ENCODE measurements around the gene RGS12. TPM values are rescaled to one million over a fixed set of nuclear protein-coding genes. Genes with fewer than 3 reads are reported as not detected.

The RGS12 gene
- total RNA-seq, 1 experiment from 2014 or later = 19.7 TPM

GRCh38 chr4:3250438-3250955 lies 42.3 kb upstream of the RGS12 start:
- Histone ChIP-seq H3K4me3 (ENCODE audit: insufficient read depth, low read depth, low read length) (no peak overlapping the region), H3K27me3 (ENCODE audit: control insufficient read depth, insufficient read depth, low read length) (no peaks in the 10 kb centered on the region), H3K36me3 (replicated peaks; ENCODE audit: control insufficient read depth, insufficient read depth, low read length) (no peaks in the 10 kb centered on the region)
- DNase-seq = peak; percentile 95

GRCh38 chr4:3250956-3251690 lies 41.7 kb upstream of the RGS12 start:
- no peaks in the 10 kb centered on the region for H3K36me3 ChIP-seq (replicated peaks; ENCODE audit: control insufficient read depth, insufficient read depth, low read length)
- H3K27me3 ChIP-seq (ENCODE audit: control insufficient read depth, insufficient read depth, low read length) = no peaks in the 10 kb centered on the region
- no peak for DNase-seq
- H3K4me3 ChIP-seq (ENCODE audit: insufficient read depth, low read depth, low read length) = no peak overlapping the region

- DNase-seq = no peak
- no peak overlapping the region for H3K4me3 ChIP-seq (ENCODE audit: insufficient read depth, low read depth, low read length)
- no peaks in the 10 kb centered on the region for H3K27me3 ChIP-seq (ENCODE audit: control insufficient read depth, insufficient read depth, low read length)
- H3K36me3 ChIP-seq (replicated peaks; ENCODE audit: control insufficient read depth, insufficient read depth, low read length) = no peaks in the 10 kb centered on the region
Observed at GRCh38 chr4:3251691-3252479, 40.9 kb upstream of the RGS12 start.

- Histone ChIP-seq H3K27me3 (ENCODE audit: control insufficient read depth, insufficient read depth, low read length) (no peaks in the 10 kb centered on the region), H3K36me3 (replicated peaks; ENCODE audit: control insufficient read depth, insufficient read depth, low read length) (no peaks in the 10 kb centered on the region), H3K4me3 (ENCODE audit: insufficient read depth, low read depth, low read length) (no peak overlapping the region)
- DNase-seq = no peak
Observed at GRCh38 chr4:3252480-3252828, 40.4 kb upstream of the RGS12 start.

- Histone ChIP-seq H3K36me3 (replicated peaks; ENCODE audit: control insufficient read depth, insufficient read depth, low read length) (no peaks in the 10 kb centered on the region), H3K4me3 (ENCODE audit: insufficient read depth, low read depth, low read length) (no peak overlapping the region), H3K27me3 (ENCODE audit: control insufficient read depth, insufficient read depth, low read length) (no peaks in the 10 kb centered on the region)
- DNase-seq = no peak
Observed at GRCh38 chr4:3252831-3253641, 39.8 kb upstream of the RGS12 start.

GRCh38 chr4:3253808-3254207 lies 39.0 kb upstream of the RGS12 start:
- no peak overlapping the region for H3K4me3 ChIP-seq (ENCODE audit: insufficient read depth, low read depth, low read length)
- H3K27me3 ChIP-seq (ENCODE audit: control insufficient read depth, insufficient read depth, low read length) = no peaks in the 10 kb centered on the region
- H3K36me3 ChIP-seq (replicated peaks; ENCODE audit: control insufficient read depth, insufficient read depth, low read length) = no peaks in the 10 kb centered on the region
- peak; percentile 60 for DNase-seq

- no peaks in the 10 kb centered on the region for H3K36me3 ChIP-seq (replicated peaks; ENCODE audit: control insufficient read depth, insufficient read depth, low read length)
- H3K27me3 ChIP-seq (ENCODE audit: control insufficient read depth, insufficient read depth, low read length) = no peaks in the 10 kb centered on the region
- DNase-seq = peak; percentile 51
Observed at GRCh38 chr4:3254302-3255131, 38.3 kb upstream of the RGS12 start.

GRCh38 chr4:3255611-3256186 lies 37.1 kb upstream of the RGS12 start:
- peak; percentile 59 for DNase-seq
- Histone ChIP-seq H3K4me3 (ENCODE audit: insufficient read depth, low read depth, low read length) (no peak overlapping the region), H3K27me3 (ENCODE audit: control insufficient read depth, insufficient read depth, low read length) (no peaks in the 10 kb centered on the region), H3K36me3 (replicated peaks; ENCODE audit: control insufficient read depth, insufficient read depth, low read length) (no peaks in the 10 kb centered on the region)

More at GRCh38 chr4:3254302-3255131, 38.3 kb upstream of the RGS12 start:
- no peak overlapping the region for H3K4me3 ChIP-seq (ENCODE audit: insufficient read depth, low read depth, low read length)

- Histone ChIP-seq H3K36me3 (replicated peaks; ENCODE audit: control insufficient read depth, insufficient read depth, low read length) (no peaks in the 10 kb centered on the region), H3K27me3 (ENCODE audit: control insufficient read depth, insufficient read depth, low read length) (no peaks in the 10 kb centered on the region), H3K4me3 (ENCODE audit: insufficient read depth, low read depth, low read length) (no peak overlapping the region)
- peak; percentile 44 for DNase-seq
Observed at GRCh38 chr4:3256230-3257102, 36.4 kb upstream of the RGS12 start.

GRCh38 chr4:3257103-3257555 lies 35.7 kb upstream of the RGS12 start:
- DNase-seq = no peak
- Histone ChIP-seq H3K4me3 (ENCODE audit: insufficient read depth, low read depth, low read length) (no peak overlapping the region), H3K36me3 (replicated peaks; ENCODE audit: control insufficient read depth, insufficient read depth, low read length) (no peaks in the 10 kb centered on the region)

GRCh38 chr4:3257556-3258482 lies 35.0 kb upstream of the RGS12 start:
- H3K27me3 ChIP-seq (ENCODE audit: control insufficient read depth, insufficient read depth, low read length) = no peaks in the 10 kb centered on the region
- no peaks in the 10 kb centered on the region for H3K36me3 ChIP-seq (replicated peaks; ENCODE audit: control insufficient read depth, insufficient read depth, low read length)
- DNase-seq = peak; percentile 49
- H3K4me3 ChIP-seq (ENCODE audit: insufficient read depth, low read depth, low read length) = no peak overlapping the region

More at GRCh38 chr4:3257103-3257555, 35.7 kb upstream of the RGS12 start:
- no peaks in the 10 kb centered on the region for H3K27me3 ChIP-seq (ENCODE audit: control insufficient read depth, insufficient read depth, low read length)
